HG03025 (cell line): ENCODE measurements around the gene TNFRSF21.
"Not testable (repeated sequence)": the region's sequence is repeated elsewhere in the genome, so short reads cannot be mapped to it uniquely, and the experiment has no call there.

Experiments
- ATAC-seq: cut with Tn5 transposase; IDR thresholded peaks from one replicate; pipeline ENCODE4 v1.9.1; 2021; ENCODE audit warnings: mild to moderate bottlenecking, moderate library complexity; ENCODE audit not compliant: unreplicated experiment, low FRiP score

The TNFRSF21 gene, protein sequence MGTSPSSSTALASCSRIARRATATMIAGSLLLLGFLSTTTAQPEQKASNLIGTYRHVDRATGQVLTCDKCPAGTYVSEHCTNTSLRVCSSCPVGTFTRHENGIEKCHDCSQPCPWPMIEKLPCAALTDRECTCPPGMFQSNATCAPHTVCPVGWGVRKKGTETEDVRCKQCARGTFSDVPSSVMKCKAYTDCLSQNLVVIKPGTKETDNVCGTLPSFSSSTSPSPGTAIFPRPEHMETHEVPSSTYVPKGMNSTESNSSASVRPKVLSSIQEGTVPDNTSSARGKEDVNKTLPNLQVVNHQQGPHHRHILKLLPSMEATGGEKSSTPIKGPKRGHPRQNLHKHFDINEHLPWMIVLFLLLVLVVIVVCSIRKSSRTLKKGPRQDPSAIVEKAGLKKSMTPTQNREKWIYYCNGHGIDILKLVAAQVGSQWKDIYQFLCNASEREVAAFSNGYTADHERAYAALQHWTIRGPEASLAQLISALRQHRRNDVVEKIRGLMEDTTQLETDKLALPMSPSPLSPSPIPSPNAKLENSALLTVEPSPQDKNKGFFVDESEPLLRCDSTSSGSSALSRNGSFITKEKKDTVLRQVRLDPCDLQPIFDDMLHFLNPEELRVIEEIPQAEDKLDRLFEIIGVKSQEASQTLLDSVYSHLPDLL

DNA sequence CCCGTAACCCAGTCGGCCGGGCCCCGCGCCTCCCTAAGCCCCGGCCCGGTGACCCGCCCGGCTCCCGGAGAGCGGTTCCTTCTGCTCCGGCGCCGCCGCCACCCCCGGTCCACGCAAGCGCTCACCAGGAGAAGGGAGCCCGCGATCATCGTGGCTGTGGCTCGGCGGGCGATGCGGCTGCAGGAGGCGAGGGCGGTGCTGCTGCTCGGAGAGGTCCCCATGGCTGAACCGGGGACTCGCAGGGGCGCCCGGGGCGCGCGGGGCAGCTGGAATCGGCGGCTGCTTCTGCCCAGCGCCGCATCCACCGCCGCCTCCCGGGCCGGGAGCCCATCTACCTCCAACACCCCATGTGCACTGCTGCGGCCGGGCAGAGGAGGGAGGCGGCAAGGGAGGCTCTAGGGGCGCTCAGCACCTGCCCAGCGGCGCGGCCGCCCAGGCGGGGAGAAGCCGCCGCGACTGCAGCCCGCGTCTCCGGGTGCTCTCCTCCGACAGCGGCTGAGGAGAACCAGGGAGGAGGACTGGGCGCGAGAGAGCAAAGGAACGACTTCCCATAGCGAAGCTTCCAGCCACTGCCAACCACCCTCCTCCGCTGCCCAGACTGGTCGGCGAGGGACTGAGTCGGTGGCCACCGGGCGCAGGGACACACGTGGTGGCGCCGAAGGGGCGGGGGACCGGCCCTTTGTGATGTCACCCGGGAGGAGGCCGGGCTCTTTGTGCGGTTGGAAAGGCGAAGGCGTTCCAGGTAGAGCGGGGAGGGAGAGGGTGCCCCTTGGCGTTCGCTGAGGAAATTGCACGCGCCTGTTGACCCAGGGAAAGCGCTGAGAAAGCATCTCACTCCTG is at the start of gene TNFRSF21:
Gene TNFRSF21 (minus strand): TSS at position 615 of the 840 bp plus-strand sequence. CDS start 394 bp downstream, at position 221.
- ATAC-seq: peak; percentile 99

DNA sequence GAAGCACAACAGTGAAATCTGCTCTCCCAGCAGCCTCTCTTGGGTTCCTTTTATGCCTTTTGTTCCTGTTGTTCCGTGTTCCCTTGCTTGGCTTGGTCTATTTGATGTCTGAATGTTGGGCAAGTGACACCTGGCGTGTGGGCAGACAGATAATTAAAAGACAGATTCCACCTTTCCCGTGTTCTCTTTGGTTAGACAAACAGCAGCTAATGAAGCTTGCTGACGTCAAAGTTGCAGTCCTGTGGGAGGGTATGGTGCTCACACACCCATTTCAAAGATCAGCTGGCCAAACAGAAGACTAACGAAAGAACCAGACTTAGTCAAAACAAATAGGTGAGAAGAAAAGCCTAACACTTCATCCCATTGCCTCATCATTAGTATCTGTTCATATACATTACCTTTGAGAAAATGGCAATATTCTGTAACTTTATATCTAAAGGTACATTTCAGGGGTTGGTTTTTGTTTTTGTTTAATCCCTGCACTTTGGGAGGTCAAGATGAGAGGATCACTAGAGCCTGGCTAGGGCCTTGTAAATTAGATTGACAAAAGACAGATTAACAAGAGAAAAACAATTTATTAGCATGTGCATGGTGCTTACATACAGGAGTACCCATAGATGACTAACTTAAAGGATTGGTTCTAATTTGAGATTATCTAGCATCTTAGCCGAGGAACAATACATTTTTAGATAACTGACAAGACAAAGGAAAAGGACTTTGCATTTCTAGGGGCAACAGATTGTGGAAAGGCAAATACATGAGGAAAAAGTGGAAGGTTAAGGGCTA is 48.9 kb upstream of the TNFRSF21 start:
- no peak for ATAC-seq

DNA sequence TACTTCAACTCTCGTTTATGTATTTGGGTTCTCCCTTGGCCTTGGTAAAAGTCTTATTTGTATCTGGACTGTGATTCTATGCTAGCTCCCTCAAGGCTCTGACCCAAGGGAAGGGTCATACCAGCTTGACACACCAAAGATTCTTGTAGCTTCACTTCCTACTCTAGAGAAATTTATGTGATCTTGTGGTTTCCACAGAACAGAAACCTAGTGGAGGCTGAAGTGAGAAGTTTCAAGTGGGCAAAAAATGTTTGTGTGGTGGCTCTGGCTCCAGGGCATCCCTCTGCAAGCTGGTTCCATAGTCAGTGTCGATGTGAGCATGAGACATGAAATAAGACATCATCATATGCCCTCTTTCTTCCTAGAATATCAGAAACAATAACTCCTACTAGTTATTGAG is 48.1 kb upstream of the TNFRSF21 start:
- ATAC-seq: peak; percentile 70

DNA sequence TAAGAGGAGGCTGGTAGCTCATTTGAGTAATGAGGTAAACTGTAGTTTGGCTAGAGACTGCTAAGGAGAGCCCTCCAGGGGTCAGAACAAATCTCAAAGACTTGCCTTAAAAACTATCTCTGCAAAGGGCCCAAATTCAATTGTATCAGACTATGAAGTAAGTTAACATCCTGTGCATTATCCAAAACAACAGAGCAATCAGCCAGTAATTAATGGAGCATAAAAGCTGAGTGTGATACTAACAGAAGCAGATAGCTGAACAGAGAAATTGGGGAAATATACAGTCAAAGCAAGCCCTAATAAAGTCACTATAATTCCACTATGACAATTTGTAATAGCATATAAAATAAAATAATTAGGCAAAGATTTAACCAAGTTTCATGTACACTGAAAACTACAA is 45.8 kb upstream of the TNFRSF21 start:
- no peak for ATAC-seq

DNA sequence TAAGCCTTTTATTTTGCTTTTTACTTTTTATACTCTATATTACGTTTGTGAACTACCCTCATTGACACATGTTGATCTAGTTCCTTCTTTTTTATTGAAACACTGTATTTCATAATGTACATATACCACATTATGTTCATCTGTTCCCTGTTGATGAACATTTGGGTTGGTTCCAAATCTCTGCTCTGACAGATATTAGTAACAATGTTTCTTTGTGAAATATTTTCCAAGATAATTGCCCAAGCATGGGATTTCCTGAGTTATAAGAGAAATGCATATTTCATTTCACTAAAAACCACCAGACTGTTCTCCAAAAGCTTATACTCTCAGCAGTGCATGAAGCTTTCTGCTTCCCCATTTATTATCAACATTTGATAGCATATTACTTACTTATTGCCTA is 44.2 kb upstream of the TNFRSF21 start:
- ATAC-seq: no peak

DNA sequence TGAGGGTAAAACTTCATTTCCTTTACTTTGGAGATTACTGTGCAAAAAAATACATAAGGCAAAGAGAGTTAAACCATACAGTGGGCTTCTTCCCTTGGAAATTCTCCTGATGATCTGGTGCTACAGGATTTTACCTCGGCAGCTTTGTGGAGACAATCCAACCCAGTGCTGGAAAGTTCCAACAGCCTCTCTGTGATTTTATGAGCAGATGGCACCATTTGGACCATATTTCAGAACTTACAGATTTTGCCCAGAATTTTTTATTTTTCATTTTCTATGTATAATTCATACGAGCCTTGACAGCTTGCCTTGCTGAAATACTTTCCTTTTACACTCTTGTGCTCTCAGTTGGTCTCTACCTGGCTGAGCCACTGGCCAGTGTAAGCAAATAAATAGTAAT is 43.3 kb upstream of the TNFRSF21 start:
- ATAC-seq: no peak

DNA sequence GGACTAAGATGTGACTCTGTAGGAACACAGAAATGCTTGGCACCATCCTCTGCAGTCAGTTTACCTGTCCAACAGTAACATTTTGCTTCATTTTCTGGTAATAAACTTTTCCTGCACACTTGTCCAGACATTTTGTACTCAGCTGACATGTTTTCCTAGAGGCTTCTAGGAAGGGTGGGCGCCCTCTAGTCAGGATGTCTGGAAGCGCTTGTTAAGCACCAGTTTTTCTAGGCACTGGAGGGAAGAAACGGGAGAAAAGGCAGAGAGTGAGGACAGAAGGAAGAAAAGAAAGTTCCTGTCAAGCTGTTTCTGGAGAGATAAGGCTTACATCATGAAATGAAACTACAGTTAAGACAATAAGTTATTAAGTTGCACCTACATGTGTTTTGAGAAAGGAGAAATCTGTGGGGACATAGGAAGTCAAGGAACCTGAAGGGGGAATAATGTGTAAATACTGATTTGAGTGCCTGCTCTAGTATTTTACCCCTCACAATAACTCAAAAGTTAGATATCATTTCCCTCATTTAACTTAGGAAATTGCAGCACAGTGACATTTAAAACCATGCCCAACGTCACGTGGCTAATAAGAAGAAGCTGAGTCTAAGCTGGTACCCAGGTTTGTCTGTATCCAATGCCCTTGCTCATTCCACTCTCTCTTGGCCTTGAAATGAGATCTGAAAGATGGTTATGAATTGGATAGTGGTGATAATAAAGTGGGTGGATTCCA is 42.7 kb upstream of the TNFRSF21 start:
- no peak for ATAC-seq

DNA sequence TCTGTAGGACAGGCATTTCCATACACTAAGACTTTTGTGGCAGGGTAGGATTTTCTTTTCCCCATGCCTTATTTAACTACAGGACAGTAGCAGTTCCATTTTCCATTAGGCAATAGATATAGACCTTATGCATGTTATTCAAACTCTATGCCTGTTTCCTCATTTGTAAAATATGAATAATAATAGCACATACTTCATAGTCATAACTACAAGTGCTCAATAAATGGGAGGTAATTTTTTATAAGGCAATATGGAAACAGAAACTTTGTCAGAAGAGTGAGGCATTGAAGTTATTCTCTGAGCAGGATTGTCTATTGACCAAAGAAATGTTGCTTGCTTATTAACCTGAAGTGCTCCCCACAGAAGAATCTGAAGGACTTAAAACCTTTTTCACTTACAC is 41.9 kb upstream of the TNFRSF21 start:
- no peak for ATAC-seq

DNA sequence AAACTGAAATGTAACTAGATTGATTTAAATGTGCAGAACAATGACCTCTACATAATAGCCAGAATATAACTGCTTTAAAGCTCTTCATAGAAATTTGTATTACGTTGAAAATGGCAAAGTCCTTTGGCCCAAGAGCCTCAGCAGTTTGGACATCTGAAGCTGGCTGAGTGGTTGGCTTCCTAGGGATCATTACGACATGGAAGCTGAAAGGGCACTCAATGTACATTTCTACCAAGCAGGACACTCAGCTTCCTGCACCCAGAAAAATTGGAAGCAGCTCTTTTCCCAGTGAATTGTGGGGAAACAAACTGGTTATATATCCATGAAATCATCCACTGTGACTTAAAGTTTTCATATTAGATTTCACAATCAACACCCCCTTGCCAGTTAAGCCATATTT is 40.2 kb upstream of the TNFRSF21 start:
- ATAC-seq: no peak

DNA sequence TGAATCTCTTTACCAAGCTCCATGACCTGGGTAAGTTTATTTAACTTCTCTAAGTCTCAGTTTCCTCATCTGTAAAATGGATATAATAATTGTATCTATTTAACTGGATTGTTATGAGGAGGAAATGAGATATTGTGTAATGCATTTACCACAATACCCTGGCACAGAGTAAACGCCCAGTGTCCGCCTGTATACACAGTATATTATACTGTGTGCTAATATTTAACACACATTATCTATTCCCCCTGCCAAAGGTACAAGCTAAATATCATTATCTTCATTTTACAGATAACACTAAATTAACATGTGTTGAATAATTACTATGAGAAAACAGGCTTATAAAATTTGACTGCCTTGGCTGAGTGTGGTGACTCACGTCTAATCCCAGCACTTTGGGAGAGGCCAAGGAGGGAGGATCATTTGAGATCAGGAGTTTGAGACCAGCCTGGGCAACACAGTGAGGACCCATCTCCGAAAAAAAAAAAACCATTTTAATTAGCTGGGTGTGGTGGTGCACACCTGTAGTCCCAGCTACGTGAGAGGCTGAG is 38.7 kb upstream of the TNFRSF21 start:
- no peak for ATAC-seq

DNA sequence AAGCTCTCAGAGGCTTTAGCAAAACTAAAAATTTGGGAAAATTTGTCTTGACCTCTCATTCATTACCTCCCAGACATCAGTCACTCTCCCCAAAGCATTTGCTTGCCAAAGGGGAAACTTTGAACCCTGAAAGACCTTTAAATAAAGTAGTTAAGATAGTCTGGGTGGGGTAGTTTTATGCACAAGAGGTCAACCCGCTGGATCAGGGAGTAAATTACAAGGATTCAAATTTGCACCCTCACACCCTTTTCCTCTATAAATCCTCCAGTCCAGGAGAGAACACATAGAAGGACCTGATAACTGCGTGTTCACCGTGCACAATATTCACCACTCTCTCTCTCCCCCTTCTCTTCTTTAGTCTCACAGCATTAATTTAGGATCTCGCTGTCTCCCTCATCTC is 36.1 kb upstream of the TNFRSF21 start:
- ATAC-seq: no peak

DNA sequence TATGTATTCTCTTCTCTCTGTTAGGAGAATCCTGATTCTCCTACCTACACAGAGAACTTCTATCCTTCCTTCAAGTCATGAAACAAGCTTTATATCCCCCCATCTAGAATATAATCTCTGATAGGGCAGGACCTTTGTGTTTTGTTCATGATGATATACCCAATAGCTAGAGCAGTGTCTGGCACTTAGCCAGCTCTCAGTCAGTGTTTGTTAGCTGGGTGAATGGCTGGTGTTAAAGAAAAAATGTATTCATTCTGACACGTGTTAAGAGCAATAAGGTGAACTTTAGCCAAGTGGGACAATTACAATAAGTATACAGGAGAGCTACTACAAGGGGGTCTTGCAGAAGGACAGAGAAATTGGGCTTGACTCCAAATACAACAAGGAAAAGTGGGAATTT is 34.3 kb upstream of the TNFRSF21 start:
- no peak for ATAC-seq

DNA sequence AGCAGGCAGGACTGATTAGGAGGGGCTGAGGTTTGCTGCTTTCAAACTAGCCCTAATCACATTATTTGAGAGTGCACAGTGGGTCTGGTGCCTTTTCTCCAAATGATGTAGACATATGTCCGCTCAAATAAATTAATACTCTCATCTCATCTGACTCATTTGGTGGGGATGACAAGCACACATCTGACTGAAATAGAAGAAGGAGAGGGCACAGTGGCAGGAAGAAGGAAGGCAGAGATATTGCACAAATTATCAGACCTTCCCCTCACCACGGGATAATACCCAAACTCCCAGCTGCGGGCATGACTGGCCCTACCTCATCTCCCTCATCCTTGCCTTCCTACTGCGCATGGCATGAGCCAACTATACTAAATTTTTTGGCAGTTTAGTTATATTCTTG is 33.9 kb upstream of the TNFRSF21 start:
- no peak for ATAC-seq

DNA sequence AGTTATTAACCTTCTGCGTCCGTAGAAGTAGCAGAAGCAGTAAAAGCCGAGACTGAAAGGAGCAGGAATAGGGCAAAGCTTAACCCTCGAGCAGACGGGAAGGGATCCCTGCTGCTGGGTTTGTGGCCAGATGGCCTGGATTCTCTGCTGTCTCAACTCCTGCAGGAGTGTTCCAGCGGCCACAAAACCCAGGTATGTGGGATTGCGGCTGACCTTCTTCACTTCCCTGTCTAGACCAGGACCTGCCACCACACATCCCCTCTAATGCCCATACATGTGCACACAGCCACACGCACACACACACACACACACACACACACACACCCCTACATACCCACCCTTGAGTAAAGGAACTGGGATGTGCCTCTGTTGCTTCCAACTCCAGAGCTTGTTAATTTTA is 33.1 kb upstream of the TNFRSF21 start:
- ATAC-seq: no peak

DNA sequence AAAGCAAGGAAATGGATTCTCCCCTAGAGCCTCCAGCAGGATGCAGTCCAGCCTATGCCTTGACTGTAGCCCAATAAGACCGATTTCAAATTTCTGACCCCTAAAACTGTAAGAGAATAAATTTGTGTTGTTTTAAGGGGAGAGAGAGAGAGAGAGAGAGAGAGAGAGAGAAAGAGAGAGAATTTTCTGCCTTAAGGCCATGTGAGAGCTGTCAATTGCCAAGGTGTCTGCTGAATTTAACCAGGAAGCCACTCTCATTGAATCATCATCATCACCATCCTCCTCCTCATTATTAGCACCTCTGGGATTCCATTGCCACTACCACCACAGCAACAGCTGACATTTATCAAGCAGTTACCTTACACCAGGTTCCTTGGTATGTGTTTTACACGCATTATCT is 27.8 kb upstream of the TNFRSF21 start:
- no peak for ATAC-seq

DNA sequence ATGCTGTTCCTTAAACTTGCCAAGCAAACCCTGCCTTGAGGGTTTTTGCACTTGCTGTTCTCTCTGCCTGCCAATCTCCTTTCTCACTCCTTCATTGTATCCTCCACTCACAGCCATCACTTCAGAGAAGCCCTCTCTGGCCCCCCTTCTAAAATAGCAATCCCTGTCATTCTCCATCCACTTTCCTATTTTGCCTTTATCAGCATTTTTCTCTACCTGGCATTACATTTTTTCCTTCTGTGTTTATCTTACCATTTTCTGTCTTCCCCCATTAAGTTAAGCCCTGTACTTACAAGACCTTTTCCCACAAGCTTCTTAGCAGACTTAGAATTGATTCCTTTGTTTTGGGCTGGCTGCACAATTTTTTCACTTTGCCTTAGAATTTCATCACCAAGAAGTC is 26.6 kb upstream of the TNFRSF21 start:
- no peak for ATAC-seq

DNA sequence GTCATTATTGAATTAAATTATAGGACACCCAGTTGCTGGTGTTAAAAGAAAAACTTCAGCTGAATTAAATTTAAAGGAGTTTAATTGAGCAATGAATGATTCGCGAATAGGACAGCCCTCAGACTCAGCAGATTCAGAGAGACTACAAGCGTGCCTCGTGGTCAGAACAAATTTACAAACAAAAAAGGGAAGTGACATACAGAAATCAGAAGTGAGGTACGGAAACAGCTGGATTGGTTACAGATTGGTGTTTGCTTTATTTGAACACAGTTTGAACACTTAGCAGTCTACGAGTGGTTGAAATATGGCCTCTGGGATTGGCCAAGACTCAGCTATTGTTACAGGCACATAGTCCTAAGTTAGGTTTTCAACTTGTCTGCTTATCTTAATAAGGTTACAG is 25.8 kb upstream of the TNFRSF21 start:
- ATAC-seq: peak; percentile 93

DNA sequence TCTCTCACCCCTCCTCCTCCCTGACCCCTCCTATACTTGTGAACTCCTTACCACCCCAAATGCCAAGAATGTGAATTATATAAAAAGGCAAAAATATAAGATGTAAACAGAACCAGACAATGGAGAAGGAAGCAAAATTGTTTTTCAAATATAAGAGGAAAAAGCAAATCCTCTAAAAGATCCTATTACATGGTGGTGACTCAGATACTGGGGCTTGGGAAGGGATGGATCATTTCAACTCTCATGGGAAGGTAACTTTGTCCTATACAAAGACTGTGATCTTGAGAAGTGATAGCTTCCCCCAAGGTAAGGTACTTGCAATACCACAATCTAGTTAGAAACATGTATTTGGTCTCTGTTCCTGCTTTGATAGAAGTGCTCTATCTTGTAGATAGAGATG is 24.6 kb upstream of the TNFRSF21 start:
- no peak for ATAC-seq

DNA sequence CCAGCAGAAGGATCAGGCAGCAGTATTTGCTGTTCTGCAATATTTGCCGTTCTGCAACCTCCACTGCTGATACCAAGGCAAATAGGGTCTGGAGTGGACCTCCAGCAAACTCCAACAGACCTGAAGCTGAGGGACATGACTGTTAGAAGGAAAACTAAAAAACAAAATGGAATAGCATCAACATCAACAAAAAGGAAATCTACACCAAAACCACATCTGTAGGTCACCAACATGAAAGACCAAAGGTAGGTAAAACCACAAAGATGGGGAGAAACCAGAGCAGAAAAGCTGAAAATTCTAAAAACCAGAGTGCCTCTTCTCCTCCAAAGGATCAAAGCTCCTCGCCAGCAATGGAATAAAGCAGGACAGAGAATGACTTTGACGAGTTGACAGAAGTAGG is 18.9 kb upstream of the TNFRSF21 start:
- not testable (repeated sequence) for ATAC-seq

DNA sequence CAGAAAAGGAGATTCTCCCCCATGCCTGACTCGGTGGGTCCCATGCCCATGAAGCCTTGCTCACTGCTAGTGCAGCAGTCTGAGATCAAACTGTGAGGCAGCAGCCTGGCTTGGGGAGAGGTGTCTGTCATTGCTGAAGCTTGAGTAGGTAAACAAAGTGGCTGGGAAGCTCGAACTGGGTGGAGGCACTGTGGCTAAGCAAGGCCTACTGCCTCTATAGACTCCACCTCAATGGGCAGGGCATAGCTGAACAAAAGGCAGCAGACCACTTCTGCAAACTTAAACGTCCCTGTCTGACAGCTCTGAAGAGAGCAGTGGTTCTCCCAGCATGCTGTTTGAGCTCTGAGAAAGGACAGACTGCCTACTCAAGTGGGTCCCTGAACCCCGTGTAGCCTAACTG is 18.4 kb upstream of the TNFRSF21 start:
- not testable (repeated sequence) for ATAC-seq
